Stimulated activated CD4-positive, alpha-beta T cell treated with anti-CD3 and anti-CD28 coated beads, Interleukin-2, amount 100 ng/mL, for 24 hours (primary cell): ENCODE measurements around the gene IDS.
A peak's percentile ranks its signal among the peaks of the same experiment; 100 is the strongest.
"Not testable (repeated sequence)": the region's sequence is repeated elsewhere in the genome, so short reads cannot be mapped to it uniquely, and the experiment has no call there.

Experiments used
- DNase-seq, 2 donors: peaks; one replicate each; pipeline ENCODE4 v3.0.0-alpha.2; 2020

The IDS gene

DNA sequence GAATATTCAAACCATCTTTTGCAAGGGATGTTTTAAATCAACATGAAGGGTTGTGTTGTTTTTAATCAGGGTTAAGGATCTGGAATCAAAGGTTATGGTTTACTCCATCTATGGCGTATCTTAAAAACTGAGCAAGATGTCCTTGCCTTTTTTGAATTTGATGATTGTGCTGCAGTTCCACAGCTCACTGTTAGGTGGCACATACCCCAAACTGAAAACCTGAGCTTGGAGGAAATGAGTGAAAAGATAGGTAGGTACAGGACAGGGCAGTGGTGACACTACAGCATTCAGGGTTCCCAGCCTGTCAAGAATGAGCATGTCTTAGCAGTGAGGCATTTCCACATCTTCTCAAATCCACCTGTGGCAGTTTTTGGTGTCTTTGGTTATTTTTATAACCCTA is 22.6 kb upstream of the IDS start:
- DNase-seq: no peak

DNA sequence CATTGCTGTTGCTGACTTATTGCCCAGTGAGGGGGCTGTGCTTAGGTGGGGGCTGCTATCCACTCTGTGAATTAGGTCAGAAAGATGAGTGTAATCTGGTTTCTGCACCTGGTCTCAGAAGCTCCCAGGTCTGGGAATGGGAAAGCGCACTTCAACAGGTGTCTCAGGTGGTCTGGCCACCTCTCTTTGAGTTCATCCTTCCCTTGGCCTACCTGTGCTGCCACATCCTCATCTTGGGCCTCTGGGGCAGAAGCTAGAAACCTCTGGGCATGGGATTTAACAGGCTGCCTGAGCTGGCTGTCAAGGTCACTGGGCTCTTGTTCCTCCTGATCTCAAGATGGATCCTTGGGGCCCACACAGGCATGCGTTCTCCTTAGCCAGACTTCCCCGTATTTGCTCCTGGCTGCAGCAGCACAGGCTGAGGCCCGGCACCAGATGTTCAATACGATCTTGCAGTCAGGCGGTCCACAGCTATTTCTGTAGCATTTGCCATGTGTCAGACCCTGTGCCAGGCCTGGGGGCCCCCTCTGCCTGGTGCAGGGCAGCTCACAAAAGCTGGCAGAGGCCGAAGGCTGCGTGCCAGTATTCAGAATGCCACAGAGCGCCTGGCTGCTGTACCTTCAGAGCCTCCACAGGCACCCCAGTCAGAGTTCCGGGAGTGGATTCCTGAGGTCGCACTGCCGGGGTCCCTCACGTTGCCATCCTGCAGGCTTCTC is 21.4 kb upstream of the IDS start:
- not testable (repeated sequence) for DNase-seq

DNA sequence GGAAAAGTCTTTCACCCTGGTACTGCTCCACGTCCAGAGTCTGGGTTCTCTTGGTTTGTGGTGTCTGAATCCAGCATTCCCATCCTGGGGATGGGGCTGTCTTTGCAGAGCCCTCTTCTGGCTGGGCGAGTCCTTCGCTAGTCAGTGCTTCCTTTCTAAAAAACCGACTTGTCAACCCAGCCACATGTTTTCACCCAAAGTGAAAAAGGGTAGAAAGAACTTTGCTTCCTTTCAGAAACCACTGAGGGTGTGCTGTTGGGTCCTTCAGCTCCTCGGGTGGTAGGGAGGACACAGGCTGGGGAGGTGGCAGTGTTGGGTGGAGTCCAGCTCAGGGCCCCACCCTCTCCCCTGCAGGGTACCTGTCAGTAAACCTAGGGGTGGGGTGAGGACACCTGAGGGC is 20.8 kb upstream of the IDS start:
- not testable (repeated sequence) for DNase-seq

DNA sequence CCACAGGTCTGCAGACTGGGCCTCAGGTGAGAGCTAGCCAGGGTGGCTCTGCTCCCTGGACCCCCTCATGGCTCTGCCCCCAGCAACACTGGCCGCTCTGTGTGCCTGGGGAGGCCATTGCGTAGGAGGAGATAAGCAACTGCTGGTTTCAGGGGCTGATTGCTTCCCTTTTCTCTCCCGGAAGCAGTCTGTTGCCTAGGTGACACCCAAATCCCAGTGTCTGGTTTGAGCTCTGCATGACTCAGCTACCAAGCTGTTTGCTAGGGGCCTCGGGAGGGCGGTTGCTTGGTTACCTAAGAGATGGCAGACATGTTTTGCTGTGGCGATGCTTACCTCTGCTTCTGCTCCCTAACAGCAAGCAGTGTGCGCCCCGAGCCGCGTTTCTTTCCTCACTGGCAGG is 20.3 kb upstream of the IDS start:
- DNase-seq: peak; percentile 50 to 62

DNA sequence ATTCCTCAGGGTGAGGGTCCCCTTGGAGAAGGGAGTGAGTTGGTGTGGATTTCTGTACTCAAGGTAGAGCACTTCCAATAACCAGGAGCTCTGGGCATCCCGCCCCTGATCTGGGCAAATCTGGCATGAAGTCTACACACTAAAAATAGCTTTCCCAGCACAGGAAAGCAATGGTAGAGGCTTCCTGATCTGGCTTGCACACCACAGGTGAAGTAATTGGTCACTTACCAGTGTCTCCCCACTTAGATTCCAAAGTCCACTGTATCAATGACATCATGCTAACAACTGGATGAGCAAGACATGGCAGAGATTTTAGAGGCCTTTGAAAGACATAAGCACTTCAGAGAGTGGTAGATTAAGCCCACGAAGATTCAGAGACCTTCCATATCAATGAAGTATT is 17.8 kb upstream of the IDS start:
- no peak for DNase-seq

DNA sequence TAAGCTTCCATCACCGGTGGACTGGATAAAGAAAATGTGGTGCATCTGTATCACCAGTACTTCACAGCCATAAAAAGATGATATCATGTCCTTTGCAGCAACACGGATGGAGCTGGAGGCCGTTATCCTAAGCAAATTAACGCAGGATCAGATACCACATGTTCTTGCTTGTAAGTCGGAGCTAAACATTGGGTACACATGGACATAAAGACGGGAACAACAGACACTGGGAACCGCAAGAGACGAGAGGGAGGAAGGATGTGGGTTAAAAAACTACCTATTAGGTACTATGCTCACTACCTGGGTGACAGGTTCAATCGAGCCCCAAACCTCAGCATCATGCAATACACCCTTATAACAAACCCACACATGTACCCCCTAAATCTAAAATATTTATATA is 16.3 kb upstream of the IDS start:
- no peak for DNase-seq

DNA sequence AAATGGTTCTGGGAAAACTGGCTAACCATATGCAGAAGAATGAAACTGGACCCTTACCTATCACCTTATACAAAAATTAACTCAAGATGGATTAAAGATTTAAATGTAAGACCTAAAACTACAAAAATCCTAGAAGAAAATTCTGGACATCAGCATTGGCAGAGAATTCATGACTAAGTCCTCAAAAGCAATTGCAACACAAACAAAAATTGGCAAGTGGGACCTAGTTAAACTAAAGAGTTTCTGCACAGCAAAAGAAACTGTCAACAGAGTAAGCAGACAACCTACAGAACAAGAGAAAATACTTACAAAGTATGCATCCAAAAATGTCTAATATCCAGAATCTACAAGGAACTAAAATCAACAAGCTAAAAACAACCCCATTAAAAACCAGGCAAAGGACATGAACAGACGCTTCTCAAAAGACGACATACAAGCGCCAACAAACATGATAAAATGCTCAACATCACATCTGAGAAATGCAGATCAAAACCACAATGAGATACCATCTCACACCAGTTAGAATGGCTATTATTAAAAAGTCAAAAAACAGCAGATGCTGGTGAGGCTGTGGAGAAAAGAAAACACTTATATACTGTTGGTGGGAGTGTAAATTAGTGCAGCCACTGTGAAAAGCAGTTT is 15.7 kb upstream of the IDS start:
- DNase-seq: not testable (repeated sequence)

DNA sequence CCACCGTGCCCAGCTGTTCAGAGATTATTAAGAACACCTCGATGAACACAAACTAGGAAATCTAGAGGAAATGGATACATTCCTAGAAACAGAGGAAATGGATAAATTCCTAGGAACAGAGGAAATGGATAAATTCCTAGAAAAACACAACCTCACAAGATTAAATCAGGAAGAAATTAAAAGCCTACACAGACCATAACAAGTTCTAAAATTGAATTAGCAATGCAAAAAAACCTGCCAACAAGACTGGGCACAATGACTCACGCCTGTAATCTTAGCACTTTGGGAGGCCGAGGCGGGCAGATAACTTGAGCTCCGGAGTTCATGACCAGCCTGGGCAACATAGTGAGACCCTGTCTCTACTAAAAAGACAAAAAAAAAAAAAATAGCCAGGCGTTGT is 13.1 kb upstream of the IDS start:
- DNase-seq: no peak

DNA sequence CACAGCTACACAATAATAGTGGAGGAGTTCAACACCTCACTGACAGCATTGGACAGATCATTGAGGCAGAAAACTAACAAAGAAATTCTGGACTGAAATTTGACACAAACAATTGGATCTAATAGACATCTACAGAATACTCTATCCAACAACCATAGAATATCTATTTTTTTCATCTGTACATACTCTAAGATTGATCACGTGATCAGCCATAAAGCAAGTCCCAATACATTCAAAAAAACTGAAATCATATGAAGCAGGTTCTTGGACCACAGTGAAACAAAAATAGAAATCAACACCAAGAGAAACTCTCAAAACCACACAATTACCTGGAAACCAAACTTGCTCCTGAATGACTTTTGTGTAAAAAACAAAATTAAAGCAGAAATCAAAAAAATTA is 12.2 kb upstream of the IDS start:
- no peak for DNase-seq

DNA sequence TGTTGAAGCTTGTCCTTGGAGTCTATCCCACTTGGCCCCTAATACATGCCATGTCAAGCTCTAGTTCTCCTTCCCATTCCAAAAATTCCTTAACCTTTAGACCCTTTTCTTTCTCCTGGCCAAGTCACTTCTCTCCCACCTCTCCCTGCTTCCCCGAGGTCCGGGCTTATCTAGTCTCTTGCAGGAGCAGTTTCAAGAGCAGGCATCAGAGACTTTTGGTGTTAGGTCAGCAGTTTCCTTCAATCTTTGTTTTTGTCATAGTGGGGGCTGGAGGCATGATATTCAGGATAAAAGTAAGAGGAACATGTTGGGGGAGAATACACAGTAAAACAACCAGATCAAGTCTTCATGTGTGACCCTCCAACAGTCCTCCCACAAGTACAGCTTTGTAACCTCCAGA is 11.5 kb upstream of the IDS start:
- no peak for DNase-seq

DNA sequence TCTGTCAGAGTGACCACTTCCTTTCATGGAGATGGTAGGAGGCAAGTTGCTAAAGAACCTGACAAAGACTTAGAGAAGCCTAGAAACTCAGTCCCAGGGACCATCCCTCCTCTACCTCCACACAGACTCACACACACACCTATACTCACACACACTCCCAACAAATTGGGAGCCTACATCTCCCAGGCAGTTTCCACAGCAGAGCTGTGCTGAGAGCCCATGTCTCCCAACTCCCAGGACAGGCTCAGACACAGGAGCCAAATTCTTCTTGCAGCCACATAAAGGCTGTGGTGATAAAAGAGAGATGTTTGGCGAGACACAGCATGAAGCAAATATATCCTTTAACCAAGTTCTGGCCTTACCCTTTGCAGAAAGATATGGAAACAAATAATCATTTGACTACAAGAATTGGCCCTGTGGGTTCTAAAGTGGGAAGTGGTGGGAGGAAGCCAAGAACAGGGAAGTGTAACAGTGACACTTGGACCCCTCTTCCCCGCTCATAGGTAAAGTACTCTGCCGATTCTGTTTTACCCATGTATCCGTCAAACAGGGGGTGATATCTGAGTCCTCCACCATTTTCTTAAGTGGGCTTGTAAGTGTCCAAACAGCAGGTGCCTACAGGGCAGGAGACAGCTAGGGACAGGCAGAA is 11.0 kb upstream of the IDS start:
- no peak for DNase-seq

DNA sequence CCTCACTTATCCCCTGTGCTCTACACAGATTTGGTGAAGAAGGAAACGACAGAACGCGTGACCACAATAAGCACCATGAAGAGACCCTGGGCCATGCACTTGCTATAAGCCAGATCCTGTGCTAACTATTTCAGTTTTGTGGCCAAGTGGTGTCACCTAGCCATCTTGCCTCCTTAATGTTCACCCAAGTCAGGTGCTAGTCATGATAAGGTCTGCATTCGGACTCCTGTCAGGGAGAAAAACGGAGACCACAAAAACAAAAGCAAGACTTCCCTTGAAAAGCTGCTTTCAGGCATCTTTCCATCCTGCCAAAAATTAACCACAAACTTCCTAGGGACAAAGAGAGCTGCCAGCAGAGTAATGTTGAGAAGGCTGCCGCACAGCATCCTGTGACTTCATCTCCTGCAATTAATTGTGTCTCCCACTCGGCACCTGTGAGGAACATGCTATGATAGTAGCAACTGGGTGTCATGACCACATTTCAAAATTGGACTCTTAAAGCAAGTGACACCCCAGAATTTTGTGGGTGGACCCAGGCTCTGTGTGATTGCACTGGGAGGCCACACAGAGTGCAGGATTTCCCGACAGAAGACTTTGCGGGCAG is 8.8 kb upstream of the IDS start:
- no peak for DNase-seq

DNA sequence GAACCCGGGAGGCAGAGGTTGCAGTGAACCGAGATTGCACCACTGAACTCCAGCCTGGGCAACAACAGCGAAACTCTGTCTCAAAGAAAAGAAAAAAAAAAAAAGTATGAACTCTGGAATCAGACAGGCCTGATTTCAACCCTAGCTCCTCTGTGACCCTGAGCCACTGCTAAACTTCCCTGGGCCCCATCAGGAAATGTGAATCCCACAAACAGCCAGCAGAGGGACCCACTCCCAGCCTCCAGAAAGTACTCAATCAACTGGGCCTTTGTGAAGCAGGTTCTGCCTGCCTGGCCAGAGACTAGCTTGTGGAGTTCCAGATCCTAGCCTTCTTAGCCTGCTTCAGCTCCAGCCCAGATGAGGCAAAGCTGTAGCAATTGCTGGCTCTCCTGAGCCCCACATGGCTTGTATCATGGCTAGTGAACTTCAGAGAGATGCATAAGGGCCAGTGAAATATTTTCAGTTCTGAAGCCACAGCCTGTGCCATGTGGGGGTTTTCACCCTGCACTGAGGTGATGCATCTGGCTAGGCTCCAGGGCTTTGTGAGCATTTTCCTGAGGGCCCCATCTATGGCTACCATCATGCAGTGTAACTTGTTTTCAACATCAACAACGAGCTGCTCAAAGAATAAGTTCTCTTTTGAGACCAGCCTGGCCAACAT is 7.2 kb upstream of the IDS start:
- DNase-seq: peak; percentile 48 to 52

DNA sequence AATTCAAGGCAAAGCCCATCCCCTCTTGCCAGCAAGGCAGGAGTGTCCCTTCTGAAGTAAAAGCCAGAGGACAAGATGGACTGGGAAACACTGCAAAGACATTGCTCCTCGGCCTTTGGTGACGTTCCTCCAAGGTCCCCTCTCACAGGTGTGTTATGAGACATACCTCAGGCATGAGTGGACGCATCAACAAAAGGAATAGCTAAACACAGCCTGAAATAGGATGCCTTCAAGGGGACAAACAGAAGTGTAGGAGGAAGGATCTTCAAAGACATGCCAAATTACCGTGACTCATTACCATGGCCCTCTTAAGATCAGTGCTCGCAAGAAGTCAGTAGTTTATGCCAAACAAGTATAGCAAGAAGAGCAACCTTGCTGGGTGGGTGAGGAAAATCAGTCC is 6.0 kb upstream of the IDS start:
- no peak for DNase-seq

DNA sequence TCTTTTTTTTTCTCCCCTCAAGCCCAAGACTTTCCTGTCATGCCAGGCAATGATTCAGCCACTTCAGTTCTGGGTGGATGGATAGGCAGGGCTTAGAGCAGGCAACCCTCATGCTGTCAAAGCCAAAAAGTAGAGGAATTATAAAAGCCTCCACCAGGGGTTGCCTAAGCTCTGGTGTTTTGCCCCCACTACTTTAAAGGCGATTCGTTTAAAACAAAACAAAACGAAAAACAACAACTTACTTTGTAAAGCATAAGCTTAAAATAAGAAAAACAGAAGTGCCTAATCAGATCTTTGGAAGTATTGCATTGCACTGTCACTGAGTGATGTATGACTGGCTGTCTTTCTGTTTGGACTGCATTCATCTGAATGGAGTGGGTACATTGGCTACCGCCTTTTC is 5.3 kb upstream of the IDS start:
- DNase-seq: no peak

DNA sequence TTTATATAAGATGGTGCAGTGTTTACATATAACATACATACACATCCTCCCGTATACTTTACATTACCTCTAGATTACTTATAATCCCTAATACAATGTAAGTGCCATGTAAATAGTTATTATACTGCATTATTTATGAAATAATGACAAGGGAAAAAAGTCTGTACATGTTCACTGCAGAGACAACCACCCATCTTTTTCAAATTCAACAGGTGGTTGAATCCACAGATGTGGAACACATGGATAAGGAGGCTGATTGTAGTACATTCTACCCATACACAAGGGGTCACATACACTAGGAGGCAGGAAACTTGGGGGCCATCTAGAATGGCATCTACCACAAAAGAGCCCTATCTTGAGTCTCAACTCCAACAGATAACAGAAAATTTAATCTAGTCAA is 3.4 kb upstream of the IDS start:
- DNase-seq: no peak

DNA sequence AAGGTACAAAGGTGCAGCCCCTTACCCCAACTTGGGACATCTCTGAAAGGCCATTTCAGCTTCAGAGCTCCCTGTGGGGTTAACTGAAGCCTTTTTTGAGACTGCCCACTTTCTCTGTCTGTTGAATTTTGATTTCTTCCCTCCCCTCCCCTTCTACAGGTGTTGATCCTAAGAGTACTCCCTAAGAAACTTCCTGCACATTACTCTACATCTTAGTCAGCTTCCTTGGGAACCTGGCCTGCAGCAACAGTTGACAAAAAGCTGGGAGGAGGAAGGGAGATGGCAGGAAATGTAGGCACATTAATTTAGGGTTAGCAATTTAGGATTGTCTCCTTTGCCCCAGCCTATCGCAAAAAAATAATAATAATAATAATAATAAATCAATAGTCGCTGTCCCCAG is 1.2 kb upstream of the IDS start:
- no peak for DNase-seq

DNA sequence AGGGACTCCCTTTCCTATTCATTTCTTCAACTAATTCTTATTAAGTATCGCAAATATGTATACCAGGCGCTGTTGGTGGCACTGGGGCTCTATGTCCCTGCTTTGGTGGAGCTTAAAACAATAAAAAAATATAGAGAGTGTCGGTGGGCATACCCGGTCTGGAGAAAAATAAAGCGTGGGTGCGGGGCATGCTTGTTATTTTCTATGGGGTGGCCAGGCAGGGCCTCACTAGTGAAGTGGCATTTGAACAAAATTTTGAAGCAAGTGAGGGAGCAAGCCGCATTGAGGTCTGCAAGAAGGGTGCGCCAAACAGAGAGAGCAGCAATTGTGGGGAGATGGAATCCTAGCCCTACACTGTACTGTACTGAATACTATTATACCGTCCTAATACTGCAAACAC is 565 bp upstream of the IDS start:
- no peak for DNase-seq

DNA sequence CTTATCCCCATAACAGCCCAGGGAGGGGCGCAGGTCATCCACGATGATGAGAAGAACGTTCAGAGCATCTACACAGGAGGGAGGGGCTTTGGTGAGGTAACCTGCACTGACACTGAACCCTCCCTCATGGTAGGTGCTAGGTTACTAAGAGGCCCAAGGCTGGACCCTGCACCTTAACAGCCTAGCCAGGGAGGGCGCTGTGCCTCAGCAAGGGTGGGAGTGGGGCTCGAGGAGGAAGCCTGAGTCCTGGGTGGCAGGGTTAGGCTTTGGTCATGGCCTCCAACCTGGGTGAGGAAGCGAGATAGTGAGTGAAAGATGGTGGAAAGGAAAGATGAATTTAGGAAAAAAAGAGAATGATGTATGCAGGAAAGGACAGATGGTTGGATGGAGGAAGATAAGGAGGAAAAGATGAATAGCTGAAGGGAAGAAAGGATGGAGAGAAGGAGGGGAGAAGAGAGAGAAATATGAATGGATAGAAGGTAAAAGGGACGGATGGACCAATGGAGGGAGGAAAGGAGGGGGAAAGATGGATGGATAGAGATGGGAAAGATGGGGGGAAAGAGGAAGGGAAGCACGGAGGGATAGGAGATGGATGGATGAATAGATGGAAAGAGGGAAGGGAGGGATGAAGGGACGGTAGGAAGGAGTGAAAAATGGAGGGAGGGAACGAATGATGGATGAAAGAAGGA is 736 bp downstream of the IDS start:
- DNase-seq: peak; percentile 58 to 61

DNA sequence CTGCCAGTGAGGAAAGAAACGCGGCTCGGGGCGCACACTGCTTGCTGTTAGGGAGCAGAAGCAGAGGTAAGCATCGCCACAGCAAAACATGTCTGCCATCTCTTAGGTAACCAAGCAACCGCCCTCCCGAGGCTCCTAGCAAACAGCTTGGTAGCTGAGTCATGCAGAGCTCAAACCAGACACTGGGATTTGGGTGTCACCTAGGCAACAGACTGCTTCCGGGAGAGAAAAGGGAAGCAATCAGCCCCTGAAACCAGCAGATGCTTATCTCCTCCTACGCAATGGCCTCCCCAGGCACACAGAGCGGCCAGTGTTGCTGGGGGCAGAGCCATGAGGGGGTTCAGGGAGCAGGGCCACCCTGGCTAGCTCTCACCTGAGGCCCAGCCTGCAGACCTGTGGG is 1.7 kb downstream of the IDS start:
- DNase-seq: peak; percentile 53

DNA sequence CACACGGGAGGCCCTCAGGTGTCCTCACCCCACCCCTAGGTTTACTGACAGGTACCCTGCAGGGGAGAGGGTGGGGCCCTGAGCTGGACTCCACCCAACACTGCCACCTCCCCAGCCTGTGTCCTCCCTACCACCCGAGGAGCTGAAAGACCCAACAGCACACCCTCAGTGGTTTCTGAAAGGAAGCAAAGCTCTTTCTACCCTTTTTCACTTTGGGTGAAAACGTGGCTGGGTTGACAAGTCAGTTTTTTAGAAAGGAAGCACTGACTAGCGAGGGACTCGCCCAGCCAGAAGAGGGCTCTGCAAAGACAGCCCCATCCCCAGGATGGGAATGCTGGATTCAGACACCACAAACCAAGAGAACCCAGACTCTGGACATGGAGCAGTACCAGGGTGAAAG is 2.2 kb downstream of the IDS start:
- not testable (repeated sequence) for DNase-seq

DNA sequence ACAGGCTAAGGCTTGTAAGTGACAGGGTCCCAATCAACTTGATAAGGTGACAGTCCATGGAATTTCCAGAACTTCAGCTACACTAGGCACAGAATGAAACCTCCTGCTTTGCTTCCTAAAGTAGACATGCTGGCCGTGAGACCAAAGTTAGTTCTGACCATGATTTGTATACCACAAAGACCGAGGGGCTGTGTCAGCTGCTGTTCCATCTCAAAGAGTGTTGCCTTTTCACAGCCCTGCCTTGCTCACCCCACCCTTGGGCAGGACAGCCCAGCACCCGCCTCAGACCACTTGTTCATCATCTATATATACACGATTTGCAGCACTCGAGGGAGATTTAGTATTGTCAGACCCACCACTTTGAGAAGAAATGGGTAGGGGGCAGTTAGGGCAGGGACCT is 5.3 kb downstream of the IDS start:
- DNase-seq: no peak

DNA sequence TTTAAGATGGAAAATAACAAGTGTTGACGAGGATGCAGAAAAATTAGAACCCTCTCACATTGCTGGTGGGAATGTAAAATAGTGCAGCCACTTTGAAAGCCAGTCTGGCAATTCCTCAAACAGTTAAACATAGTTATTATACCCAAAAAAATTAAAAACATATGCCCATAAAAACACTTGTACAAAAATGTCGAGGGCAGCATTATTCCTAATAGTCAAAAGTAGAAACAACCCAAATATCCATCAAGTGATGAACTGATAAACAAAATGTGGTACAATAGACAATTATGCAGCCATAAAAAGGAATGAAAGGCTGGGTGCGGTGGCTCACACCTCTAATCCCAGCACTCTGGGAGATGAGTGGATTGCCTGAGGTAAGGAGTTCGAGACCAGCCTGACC is 6.3 kb downstream of the IDS start:
- no peak for DNase-seq
